Panc1 (cell line): Measurements from ENCODE around the gene NTRK1.

Experiments
- POLR2AphosphoS5 ChIP-seq: IDR thresholded peaks from 2 replicates; pipeline ENCODE4 v1.6.1; 2012; ENCODE audit warnings: mild to moderate bottlenecking, low read depth, low read length, moderate library complexity
- TF ChIP-seq, protein P1 (sequence below): fragments of 450-650 bp; IDR thresholded peaks from 2 replicates; pipeline ENCODE4 v1.5.1; 2017; ENCODE audit warnings: mild to moderate bottlenecking
- TF ChIP-seq, protein P2 (sequence below), 2 experiments: IDR thresholded peaks; 2 replicates each; pipeline ENCODE4 v1.6.1; 2011 to 2012; ENCODE audit warnings: low read depth in 2 of 2, control low read depth in 1 of 2, low read length in 1 of 2, mild to moderate bottlenecking in 1 of 2, moderate library complexity in 1 of 2; ENCODE audit not compliant: insufficient read depth in 1 of 2

DNA sequence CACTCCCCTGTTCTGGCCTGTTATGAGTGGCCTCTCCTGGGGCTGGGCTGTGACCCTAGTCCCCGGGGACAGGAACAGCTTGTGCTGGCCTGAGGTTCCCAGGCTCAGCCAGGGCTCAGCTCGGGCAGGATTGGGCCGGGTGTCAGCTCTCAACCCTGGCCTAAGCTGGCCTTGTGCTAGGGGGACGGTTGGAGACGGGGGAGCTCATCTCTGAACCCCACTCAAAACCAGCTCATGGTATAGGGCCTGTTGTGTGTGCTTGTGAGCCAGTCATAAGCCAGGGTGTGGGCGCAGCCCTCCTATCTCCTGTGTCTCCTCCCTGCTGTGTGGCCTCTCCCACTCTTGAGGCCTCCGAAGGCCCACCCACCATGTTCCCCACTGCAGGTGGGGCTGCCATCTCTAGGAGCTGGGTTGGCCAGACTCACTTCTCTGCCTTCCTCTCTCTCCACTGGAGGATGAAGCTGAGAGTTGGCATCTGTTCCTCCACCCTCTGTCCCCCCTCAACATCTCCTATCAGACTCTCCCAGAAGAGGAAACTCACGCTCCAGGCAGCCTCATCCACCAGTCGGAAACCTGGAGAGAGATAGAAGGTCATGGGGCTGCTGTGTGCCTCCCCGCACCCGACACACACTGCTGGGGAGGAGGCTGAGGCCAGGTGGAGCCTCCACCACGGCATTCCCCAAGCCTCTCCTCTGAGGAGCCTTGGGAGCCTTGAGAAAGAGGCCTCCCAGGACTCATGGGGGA is 34.2 kb downstream of the NTRK1 start:
- TF ChIP-seq, protein P1, sequence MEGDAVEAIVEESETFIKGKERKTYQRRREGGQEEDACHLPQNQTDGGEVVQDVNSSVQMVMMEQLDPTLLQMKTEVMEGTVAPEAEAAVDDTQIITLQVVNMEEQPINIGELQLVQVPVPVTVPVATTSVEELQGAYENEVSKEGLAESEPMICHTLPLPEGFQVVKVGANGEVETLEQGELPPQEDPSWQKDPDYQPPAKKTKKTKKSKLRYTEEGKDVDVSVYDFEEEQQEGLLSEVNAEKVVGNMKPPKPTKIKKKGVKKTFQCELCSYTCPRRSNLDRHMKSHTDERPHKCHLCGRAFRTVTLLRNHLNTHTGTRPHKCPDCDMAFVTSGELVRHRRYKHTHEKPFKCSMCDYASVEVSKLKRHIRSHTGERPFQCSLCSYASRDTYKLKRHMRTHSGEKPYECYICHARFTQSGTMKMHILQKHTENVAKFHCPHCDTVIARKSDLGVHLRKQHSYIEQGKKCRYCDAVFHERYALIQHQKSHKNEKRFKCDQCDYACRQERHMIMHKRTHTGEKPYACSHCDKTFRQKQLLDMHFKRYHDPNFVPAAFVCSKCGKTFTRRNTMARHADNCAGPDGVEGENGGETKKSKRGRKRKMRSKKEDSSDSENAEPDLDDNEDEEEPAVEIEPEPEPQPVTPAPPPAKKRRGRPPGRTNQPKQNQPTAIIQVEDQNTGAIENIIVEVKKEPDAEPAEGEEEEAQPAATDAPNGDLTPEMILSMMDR, result no peak
- TF ChIP-seq POLR2AphosphoS5, result no peak; the same call in 1 of the 2 replicates
- TF ChIP-seq, protein P2, sequence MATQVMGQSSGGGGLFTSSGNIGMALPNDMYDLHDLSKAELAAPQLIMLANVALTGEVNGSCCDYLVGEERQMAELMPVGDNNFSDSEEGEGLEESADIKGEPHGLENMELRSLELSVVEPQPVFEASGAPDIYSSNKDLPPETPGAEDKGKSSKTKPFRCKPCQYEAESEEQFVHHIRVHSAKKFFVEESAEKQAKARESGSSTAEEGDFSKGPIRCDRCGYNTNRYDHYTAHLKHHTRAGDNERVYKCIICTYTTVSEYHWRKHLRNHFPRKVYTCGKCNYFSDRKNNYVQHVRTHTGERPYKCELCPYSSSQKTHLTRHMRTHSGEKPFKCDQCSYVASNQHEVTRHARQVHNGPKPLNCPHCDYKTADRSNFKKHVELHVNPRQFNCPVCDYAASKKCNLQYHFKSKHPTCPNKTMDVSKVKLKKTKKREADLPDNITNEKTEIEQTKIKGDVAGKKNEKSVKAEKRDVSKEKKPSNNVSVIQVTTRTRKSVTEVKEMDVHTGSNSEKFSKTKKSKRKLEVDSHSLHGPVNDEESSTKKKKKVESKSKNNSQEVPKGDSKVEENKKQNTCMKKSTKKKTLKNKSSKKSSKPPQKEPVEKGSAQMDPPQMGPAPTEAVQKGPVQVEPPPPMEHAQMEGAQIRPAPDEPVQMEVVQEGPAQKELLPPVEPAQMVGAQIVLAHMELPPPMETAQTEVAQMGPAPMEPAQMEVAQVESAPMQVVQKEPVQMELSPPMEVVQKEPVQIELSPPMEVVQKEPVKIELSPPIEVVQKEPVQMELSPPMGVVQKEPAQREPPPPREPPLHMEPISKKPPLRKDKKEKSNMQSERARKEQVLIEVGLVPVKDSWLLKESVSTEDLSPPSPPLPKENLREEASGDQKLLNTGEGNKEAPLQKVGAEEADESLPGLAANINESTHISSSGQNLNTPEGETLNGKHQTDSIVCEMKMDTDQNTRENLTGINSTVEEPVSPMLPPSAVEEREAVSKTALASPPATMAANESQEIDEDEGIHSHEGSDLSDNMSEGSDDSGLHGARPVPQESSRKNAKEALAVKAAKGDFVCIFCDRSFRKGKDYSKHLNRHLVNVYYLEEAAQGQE (IDR thresholded peaks at IDR 0.05; ENCODE audit: insufficient read depth in 1 of 2, low read depth in 2 of 2, low read length in 1 of 2), result no peak
